Caco-2 (cell line): Measurements from ENCODE around the gene LCLAT1. TPM values are rescaled to one million over a fixed set of nuclear protein-coding genes. Genes with fewer than 3 reads are reported as not detected.

Experiments used
- BruUV-seq: library from RNA; stranded (reverse); fragments of 400-500 nt; replicated peaks from 2 replicates; lab custom pipeline; 2021; lab: Mats Ljungman, UMichigan
- CTCF ChIA-PET: fragments of 300-600 bp; sonication (Branson Sonifier 250); formaldehyde crosslinking; loops from one replicate; lab custom pipeline; 2022; ENCODE audit warnings: antibody characterized with exemption; lab: Charles Lee
- POLR2A ChIA-PET: fragments of 300-600 bp; sonication (Branson Sonifier 250); formaldehyde crosslinking; loops from one replicate; lab custom pipeline; 2022; ENCODE audit warnings: antibody characterized with exemption; lab: Charles Lee
- DNase-seq, 2 experiments: peaks; one replicate each; pipeline versions ENCODE4 v3.0.0 to v3.0.0-alpha.2; 2020 to 2022
- H3K27me3 ChIP-seq: replicated peaks from 2 replicates; pipeline ENCODE4 v1.6.0; 2011; ENCODE audit warnings: low read length; ENCODE audit not compliant: control insufficient read depth, insufficient read depth
- H3K36me3 ChIP-seq: 2 replicates; pipeline ENCODE4 v1.5.1; 2011; ENCODE audit warnings: low read length; ENCODE audit not compliant: control insufficient read depth, insufficient read depth
- H3K4me1 ChIP-seq: fragments of 250-450 bp; sonication (Bioruptor Pico); 2 replicates; pipeline ENCODE4 v1.5.1; 2020; ENCODE audit warnings: mild to moderate bottlenecking
- H3K4me3 ChIP-seq: 2 replicates; pipeline ENCODE4 v1.5.1; 2011; ENCODE audit warnings: low read depth, mild to moderate bottlenecking, control low read depth, low read length
- H3K9me3 ChIP-seq: fragments of 250-450 bp; sonication (Bioruptor Pico); 2 replicates; pipeline ENCODE4 v1.5.1; 2020; ENCODE audit warnings: mild to moderate bottlenecking, moderate library complexity
- H3K27ac Mint-ChIP-seq: one replicate; pipeline ENCODE4 v1.8.0; 2022; ENCODE audit warnings: mixed read lengths; ENCODE audit not compliant: unreplicated experiment
- H3K27me3 Mint-ChIP-seq: one replicate; pipeline ENCODE4 v1.8.0; 2022; ENCODE audit warnings: mixed read lengths; ENCODE audit not compliant: insufficient read depth, unreplicated experiment
- H3K36me3 Mint-ChIP-seq: one replicate; pipeline ENCODE4 v1.8.0; 2022; ENCODE audit warnings: mild to moderate bottlenecking, mixed read lengths; ENCODE audit not compliant: insufficient read depth, unreplicated experiment
- H3K4me1 Mint-ChIP-seq: one replicate; pipeline ENCODE4 v1.8.0; 2022; ENCODE audit warnings: low read depth, mixed read lengths; ENCODE audit not compliant: unreplicated experiment
- H3K4me3 Mint-ChIP-seq: one replicate; pipeline ENCODE4 v1.8.0; 2022; ENCODE audit warnings: mild to moderate bottlenecking, moderate library complexity, mixed read lengths; ENCODE audit not compliant: unreplicated experiment
- H3K9me3 Mint-ChIP-seq: one replicate; pipeline ENCODE4 v1.8.0; 2022; ENCODE audit warnings: mixed read lengths; ENCODE audit not compliant: unreplicated experiment
- CTCF ChIP-seq, 2 experiments: fragments of 200-600 bp in 1 of 2; IDR thresholded peaks; 1 replicate in 1 of 2; 2 replicates in 1 of 2; pipeline versions ENCODE4 v1.5.1 to v1.8.0; 2011 to 2022; ENCODE audit warnings: antibody characterized with exemption in 1 of 2, control low read depth in 1 of 2, inconsistent platforms in 1 of 2, low read depth in 1 of 2, low read length in 1 of 2, mild to moderate bottlenecking in 1 of 2, moderate library complexity in 1 of 2; ENCODE audit not compliant: insufficient read depth in 1 of 2, severe bottlenecking in 1 of 2, unreplicated experiment in 1 of 2
- intact Hi-C: fragments of 100-400 bp; cut with micrococcal nuclease; formaldehyde crosslinking; loops from one replicate; pipeline ENCODE4 v1.10.0; 2022; ENCODE audit not compliant: unreplicated experiment
- total RNA-seq: library from RNA; stranded (reverse); gene quantifications from 2 replicates; pipeline ENCODE4 v1.2.3, GENCODE V29; 2022

Gene LCLAT1
- total RNA-seq, 1 experiment from 2014 or later: 52.2 TPM

- Mint-ChIP-seq H3K27ac (no peak overlapping the region), H3K4me1 (peaks cover 4% of the 10 kb centered on the region), H3K27me3 (no peaks in the 10 kb centered on the region), H3K9me3 (no peaks in the 10 kb centered on the region), H3K4me3 (no peak overlapping the region), H3K36me3 (no peaks in the 10 kb centered on the region)
- intact Hi-C loops: loop anchor here (5.0 kb wide), 1 partner anchor 522 kb away; no protein-coding TSS in a partner anchor
- Histone ChIP-seq H3K27me3 (no peaks in the 10 kb centered on the region), H3K36me3 (no peaks in the 10 kb centered on the region), H3K9me3 (no peaks in the 10 kb centered on the region), H3K4me3 (no peak overlapping the region), H3K4me1 (no peaks in the 10 kb centered on the region; the same call in 1 of the 2 replicates)
- BruUV-seq: no TSS peak
- TF ChIP-seq CTCF (IDR thresholded peaks at IDR 0.05; ENCODE audit: insufficient read depth in 1 of 2, low read depth in 1 of 2, low read length in 1 of 2, severe bottlenecking in 1 of 2, unreplicated experiment in 1 of 2): no peak
- no peak for DNase-seq
- CTCF ChIA-PET: interaction anchor here (0.7 to 1.3 kb wide), 2 partner anchors 23 to 524 kb away, joined by 3 to 5 read pairs; no protein-coding TSS in a partner anchor
- POLR2A ChIA-PET: interaction anchor here (0.7 kb wide), 1 partner anchor 316 kb away, joined by 3 read pairs; no protein-coding TSS in a partner anchor
These were observed 241.9 kb downstream of the LCLAT1 start for GRCh38 chr2:30688956-30689401.

GRCh38 chr2:30689496-30690125 is 242.6 kb downstream of the LCLAT1 start:
- Histone ChIP-seq H3K9me3 (no peaks in the 10 kb centered on the region), H3K4me1 (no peaks in the 10 kb centered on the region; the same call in 1 of the 2 replicates), H3K36me3 (no peaks in the 10 kb centered on the region), H3K27me3 (no peaks in the 10 kb centered on the region), H3K4me3 (no peak overlapping the region)
- Mint-ChIP-seq H3K4me1 (peaks cover 4% of the 10 kb centered on the region), H3K27ac (no peak overlapping the region), H3K27me3 (no peaks in the 10 kb centered on the region), H3K36me3 (no peaks in the 10 kb centered on the region), H3K9me3 (no peaks in the 10 kb centered on the region), H3K4me3 (no peak overlapping the region)
- no peak for DNase-seq
- TF ChIP-seq CTCF (IDR thresholded peaks at IDR 0.05; ENCODE audit: insufficient read depth in 1 of 2, low read depth in 1 of 2, low read length in 1 of 2, severe bottlenecking in 1 of 2, unreplicated experiment in 1 of 2): no peak
- POLR2A ChIA-PET: no interaction called here
- intact Hi-C loops: loop anchor here (5.0 kb wide), 1 partner anchor 522 kb away; no protein-coding TSS in a partner anchor
- CTCF ChIA-PET: interaction anchor here (1.3 kb wide), 1 partner anchor 22 kb away, joined by 5 read pairs; no protein-coding TSS in a partner anchor
- no TSS peak for BruUV-seq

GRCh38 chr2:30690126-30690561 is 243.1 kb downstream of the LCLAT1 start:
- Mint-ChIP-seq H3K36me3 (no peaks in the 10 kb centered on the region), H3K27me3 (no peaks in the 10 kb centered on the region), H3K9me3 (no peaks in the 10 kb centered on the region), H3K4me1 (peaks cover 4% of the 10 kb centered on the region), H3K4me3 (no peak overlapping the region), H3K27ac (no peak overlapping the region)
- no peaks in the 10 kb centered on the region for H3K9me3 ChIP-seq
- CTCF ChIA-PET: no interaction called here
- H3K4me3 ChIP-seq: no peak overlapping the region
- H3K27me3 ChIP-seq: no peaks in the 10 kb centered on the region
- H3K4me1 ChIP-seq: no peaks in the 10 kb centered on the region; the same call in 1 of the 2 replicates
- intact Hi-C loops: no loop called here
- no peak for TF ChIP-seq CTCF (IDR thresholded peaks at IDR 0.05; ENCODE audit: insufficient read depth in 1 of 2, low read depth in 1 of 2, low read length in 1 of 2, severe bottlenecking in 1 of 2, unreplicated experiment in 1 of 2)
- BruUV-seq: no TSS peak
- DNase-seq: no peak
- POLR2A ChIA-PET: no interaction called here
- H3K36me3 ChIP-seq: no peaks in the 10 kb centered on the region
